ENCODE measurements around the gene ATF7.

The ATF7 gene

GRCh38 chr12:53493610-53494391 is 132.4 kb downstream of the ATF7 start:
- H3K4me3 ChIP-seq = peak overlapping the region; percentile 76
- no peaks in the 10 kb centered on the region for H3K9me3 ChIP-seq (ENCODE audit: low read depth, low read length)
- no peak for DNase-seq (ENCODE audit: low read depth, low spot score)
- no peak for TF ChIP-seq POLR2AphosphoS5 (IDR thresholded peaks at IDR 0.05; ENCODE audit: borderline replicate concordance, low read depth, low read length)
- TF ChIP-seq EZH2 (IDR thresholded peaks at IDR 0.05) = no peak
- no peak for TF ChIP-seq FOXP2 (optimal IDR thresholded peaks at IDR 0.05; ENCODE audit: control extremely low read depth, extremely low read length, insufficient read depth)
- peak overlapping the region; percentile 66 for H3K27ac ChIP-seq
- no peaks in the 10 kb centered on the region for H3K36me3 ChIP-seq (ENCODE audit: insufficient read depth, low read length)
- no peak overlapping the region for H3K9ac ChIP-seq (ENCODE audit: insufficient read length)

- Histone ChIP-seq H3K9ac (ENCODE audit: insufficient read length) (peak overlapping the region; percentile 20), H3K4me3 (peak overlapping the region; percentile 76), H3K27ac (peak overlapping the region; percentile 66), H3K9me3 (ENCODE audit: low read depth, low read length) (no peaks in the 10 kb centered on the region), H3K36me3 (ENCODE audit: insufficient read depth, low read length) (no peaks in the 10 kb centered on the region)
- DNase-seq (ENCODE audit: low read depth, low spot score) = no peak
- TF ChIP-seq FOXP2 (optimal IDR thresholded peaks at IDR 0.05; ENCODE audit: control extremely low read depth, extremely low read length, insufficient read depth) = no peak
- TF ChIP-seq POLR2AphosphoS5 (IDR thresholded peaks at IDR 0.05; ENCODE audit: borderline replicate concordance, low read depth, low read length) = peak; percentile 70
Measured at GRCh38 chr12:53492830-53493609, 133.2 kb downstream of the ATF7 start.

GRCh38 chr12:53492188-53492587 is 134.0 kb downstream of the ATF7 start:
- Histone ChIP-seq H3K9ac (ENCODE audit: insufficient read length) (no peak overlapping the region), H3K36me3 (ENCODE audit: insufficient read depth, low read length) (no peaks in the 10 kb centered on the region; the same call in 1 of the 2 replicates), H3K4me3 (peak overlapping the region; percentile 76), H3K9me3 (ENCODE audit: low read depth, low read length) (no peaks in the 10 kb centered on the region), H3K27ac (0 out of 2 replicates have a peak overlapping the region, but pooled peaks have one; percentile 42)
- TF ChIP-seq EZH2 (IDR thresholded peaks at IDR 0.05) (no peak), FOXP2 (optimal IDR thresholded peaks at IDR 0.05; ENCODE audit: control extremely low read depth, extremely low read length, insufficient read depth) (no peak), POLR2AphosphoS5 (IDR thresholded peaks at IDR 0.05; ENCODE audit: borderline replicate concordance, low read depth, low read length) (no peak)
- no peak for DNase-seq (ENCODE audit: low read depth, low spot score)

GRCh38 chr12:53489242-53489864 is 136.8 kb downstream of the ATF7 start:
- H3K27ac ChIP-seq = 0 out of 2 replicates have a peak overlapping the region, but pooled peaks have one; percentile 35
- TF ChIP-seq EZH2 (IDR thresholded peaks at IDR 0.05) (no peak), FOXP2 (optimal IDR thresholded peaks at IDR 0.05; ENCODE audit: control extremely low read depth, extremely low read length, insufficient read depth) (no peak), POLR2AphosphoS5 (IDR thresholded peaks at IDR 0.05; ENCODE audit: borderline replicate concordance, low read depth, low read length) (no peak)

GRCh38 chr12:53486736-53487487 is 139.3 kb downstream of the ATF7 start:
- Histone ChIP-seq H3K36me3 (ENCODE audit: insufficient read depth, low read length) (peaks cover 19% of the 10 kb centered on the region), H3K9me3 (ENCODE audit: low read depth, low read length) (no peaks in the 10 kb centered on the region), H3K27ac (no peak overlapping the region), H3K4me3 (no peak overlapping the region), H3K9ac (ENCODE audit: insufficient read length) (no peak overlapping the region)
- no peak; the same call in 1 of the 2 replicates for TF ChIP-seq POLR2AphosphoS5 (IDR thresholded peaks at IDR 0.05; ENCODE audit: borderline replicate concordance, low read depth, low read length)
- no peak for TF ChIP-seq FOXP2 (optimal IDR thresholded peaks at IDR 0.05; ENCODE audit: control extremely low read depth, extremely low read length, insufficient read depth)
- TF ChIP-seq EZH2 (IDR thresholded peaks at IDR 0.05) = no peak
- DNase-seq (ENCODE audit: low read depth, low spot score) = no peak

More at GRCh38 chr12:53489242-53489864, 136.8 kb downstream of the ATF7 start:
- Histone ChIP-seq H3K4me3 (no peak overlapping the region), H3K36me3 (ENCODE audit: insufficient read depth, low read length) (peaks cover 10% of the 10 kb centered on the region; the same call in 1 of the 2 replicates), H3K9ac (ENCODE audit: insufficient read length) (no peak overlapping the region), H3K9me3 (ENCODE audit: low read depth, low read length) (no peaks in the 10 kb centered on the region)
- DNase-seq (ENCODE audit: low read depth, low spot score) = no peak

GRCh38 chr12:53485955-53486735 is 140.0 kb downstream of the ATF7 start:
- no peak for DNase-seq (ENCODE audit: low read depth, low spot score)
- Histone ChIP-seq H3K36me3 (ENCODE audit: insufficient read depth, low read length) (peaks cover 27% of the 10 kb centered on the region), H3K9ac (ENCODE audit: insufficient read length) (no peak overlapping the region), H3K27ac (no peak overlapping the region), H3K9me3 (ENCODE audit: low read depth, low read length) (no peaks in the 10 kb centered on the region), H3K4me3 (no peak overlapping the region)
- no peak for TF ChIP-seq FOXP2 (optimal IDR thresholded peaks at IDR 0.05; ENCODE audit: control extremely low read depth, extremely low read length, insufficient read depth)
- no peak for TF ChIP-seq EZH2 (IDR thresholded peaks at IDR 0.05)
- no peak; the same call in none of the 2 replicates for TF ChIP-seq POLR2AphosphoS5 (IDR thresholded peaks at IDR 0.05; ENCODE audit: borderline replicate concordance, low read depth, low read length)
